ENCODE data around the gene GARRE1. TPM values are rescaled to one million over a fixed set of nuclear protein-coding genes. Genes with fewer than 3 reads are reported as not detected.

GARRE1 gene
- polyA plus RNA-seq, 2 of the 4 experiments (the other 2 are of a cell fraction) = 9.6 to 20.0 TPM

DNA sequence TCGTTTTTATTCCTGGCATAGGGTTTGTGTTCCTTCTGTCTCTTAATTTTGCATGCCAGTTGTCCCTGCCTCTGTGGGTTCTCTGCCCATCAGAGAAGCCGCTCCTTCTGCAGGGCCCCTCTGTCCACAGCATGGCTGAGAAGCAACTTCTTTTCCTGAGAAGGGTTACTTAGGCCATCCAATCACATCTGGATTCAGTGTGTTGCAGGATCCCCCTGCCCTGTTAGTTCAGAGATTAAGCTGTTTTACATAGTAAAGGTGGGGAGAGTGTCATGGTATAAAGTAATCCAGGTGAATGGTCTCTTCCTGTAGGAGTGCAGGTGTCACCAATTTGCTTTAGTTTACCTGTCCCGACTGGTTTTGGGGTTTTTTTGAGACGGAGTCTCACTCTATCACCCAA lies 22.9 kb upstream of the GARRE1 start:
- TF ChIP-seq, protein P1, sequence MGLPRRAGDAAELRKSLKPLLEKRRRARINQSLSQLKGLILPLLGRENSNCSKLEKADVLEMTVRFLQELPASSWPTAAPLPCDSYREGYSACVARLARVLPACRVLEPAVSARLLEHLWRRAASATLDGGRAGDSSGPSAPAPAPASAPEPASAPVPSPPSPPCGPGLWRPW (IDR thresholded peaks at IDR 0.05) = no peak
- TF ChIP-seq ZFP36 (IDR thresholded peaks at IDR 0.05; ENCODE audit: borderline replicate concordance, partially characterized antibody) = no peak
- TF ChIP-seq, protein P2, sequence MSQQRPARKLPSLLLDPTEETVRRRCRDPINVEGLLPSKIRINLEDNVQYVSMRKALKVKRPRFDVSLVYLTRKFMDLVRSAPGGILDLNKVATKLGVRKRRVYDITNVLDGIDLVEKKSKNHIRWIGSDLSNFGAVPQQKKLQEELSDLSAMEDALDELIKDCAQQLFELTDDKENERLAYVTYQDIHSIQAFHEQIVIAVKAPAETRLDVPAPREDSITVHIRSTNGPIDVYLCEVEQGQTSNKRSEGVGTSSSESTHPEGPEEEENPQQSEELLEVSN (IDR thresholded peaks at IDR 0.05; ENCODE audit: borderline replicate concordance, low read depth) = no peak
- no peak for TF ChIP-seq RNF2 (IDR thresholded peaks at IDR 0.05; ENCODE audit: borderline replicate concordance, low read depth)
- TF ChIP-seq BHLHE40 (IDR thresholded peaks at IDR 0.05; ENCODE audit: low read depth, low read length) = no peak
- TF ChIP-seq ZC3H11A (IDR thresholded peaks at IDR 0.05) = no peak
- TF ChIP-seq POLR2AphosphoS2 (conservative IDR thresholded peaks at IDR 0.05; ENCODE audit: low read length) = no peak
- no peak for TF ChIP-seq HOXB13 (CRISPR knock-in tag; IDR thresholded peaks at IDR 0.05; ENCODE audit: low read depth)
- TF ChIP-seq, protein P3, sequence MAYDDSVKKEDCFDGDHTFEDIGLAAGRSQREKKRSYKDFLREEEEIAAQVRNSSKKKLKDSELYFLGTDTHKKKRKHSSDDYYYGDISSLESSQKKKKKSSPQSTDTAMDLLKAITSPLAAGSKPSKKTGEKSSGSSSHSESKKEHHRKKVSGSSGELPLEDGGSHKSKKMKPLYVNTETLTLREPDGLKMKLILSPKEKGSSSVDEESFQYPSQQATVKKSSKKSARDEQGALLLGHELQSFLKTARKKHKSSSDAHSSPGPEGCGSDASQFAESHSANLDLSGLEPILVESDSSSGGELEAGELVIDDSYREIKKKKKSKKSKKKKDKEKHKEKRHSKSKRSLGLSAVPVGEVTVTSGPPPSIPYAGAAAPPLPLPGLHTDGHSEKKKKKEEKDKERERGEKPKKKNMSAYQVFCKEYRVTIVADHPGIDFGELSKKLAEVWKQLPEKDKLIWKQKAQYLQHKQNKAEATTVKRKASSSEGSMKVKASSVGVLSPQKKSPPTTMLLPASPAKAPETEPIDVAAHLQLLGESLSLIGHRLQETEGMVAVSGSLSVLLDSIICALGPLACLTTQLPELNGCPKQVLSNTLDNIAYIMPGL (CRISPR knock-in tag; IDR thresholded peaks at IDR 0.05; ENCODE audit: borderline replicate concordance) = no peak
- no peak for TF ChIP-seq FOSB (CRISPR knock-in tag; IDR thresholded peaks at IDR 0.05)
- no peak for TF ChIP-seq CBX8 (IDR thresholded peaks at IDR 0.05)
- no peak for TF ChIP-seq FOSL2 (IDR thresholded peaks at IDR 0.05)
- TF ChIP-seq FOSL2 (CRISPR knock-in tag; IDR thresholded peaks at IDR 0.05) = no peak
- FAIRE-seq (no peak), DNase-seq (ENCODE audit: low read depth in 1 of 2, low spot score in 1 of 2) (no peak), ATAC-seq (no peak)
- ChIA-PET CTCF (interaction anchor here (0.8 to 12.6 kb wide), 5 partner anchors 8 to 815 kb away, joined by 3 to 173 read pairs (median 4); no protein-coding TSS in a partner anchor), POLR2A (no interaction called here)
- Histone ChIP-seq H3K4me3 (no peak overlapping the region), H3K4me1 (peaks cover 31% of the 10 kb centered on the region), H3K4me2 (no peak overlapping the region), H3K27ac (peak overlapping the region in 1 of 2 experiments; percentile 13; a peak in 1 of 6 replicates), H3K9me3 (no peaks in the 10 kb centered on the region)
- WGBS (ENCODE audit: missing lambda C conversion rate) = 94% methylated on average over 4 of the region's 4 CpGs

DNA sequence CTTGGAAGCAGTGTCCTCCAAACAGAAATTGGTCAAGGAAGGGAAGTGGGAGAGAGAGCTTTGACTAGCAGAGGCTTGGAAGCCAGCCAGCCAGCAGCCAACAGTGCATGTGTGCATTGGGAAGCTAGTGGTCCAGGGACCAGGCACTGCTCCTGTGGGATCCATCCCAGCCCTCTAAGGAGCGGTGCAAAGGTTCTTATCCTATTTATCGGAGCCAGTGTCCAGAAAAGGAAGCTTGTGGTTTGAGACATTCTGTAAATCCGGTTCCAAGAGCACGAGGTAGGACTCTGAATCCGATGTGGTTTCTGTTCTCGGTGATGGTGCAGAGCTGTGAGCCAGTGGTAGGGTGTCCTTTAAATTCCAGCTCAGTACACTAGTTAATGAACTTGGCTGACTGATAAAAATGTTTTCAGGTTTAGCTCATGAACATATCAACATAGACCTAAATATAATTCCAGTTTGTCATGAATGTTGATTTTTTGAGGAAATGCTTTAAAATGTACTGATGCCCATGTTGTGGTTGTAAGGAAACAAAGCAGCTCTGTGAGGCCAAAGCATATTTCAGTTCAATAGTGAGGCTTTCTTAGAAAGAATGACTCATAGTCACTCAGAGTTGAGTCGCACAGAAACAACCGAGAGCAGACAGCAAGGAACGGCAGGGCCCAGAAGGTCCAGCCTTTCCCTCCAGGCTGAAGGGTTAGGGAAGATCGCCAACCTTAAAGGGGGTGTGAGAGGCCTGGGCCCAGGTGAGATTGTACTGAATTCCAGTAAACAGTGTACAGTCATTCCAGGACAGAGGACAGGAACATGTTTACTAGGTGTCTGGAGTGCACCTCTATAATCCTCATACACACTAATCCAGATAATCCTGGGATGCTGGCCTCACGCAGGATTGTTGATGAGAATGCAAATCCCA lies 21.5 kb upstream of the GARRE1 start:
- 56% methylated on average over 11 of the region's 11 CpGs for WGBS (ENCODE audit: missing lambda C conversion rate)
- FAIRE-seq (peak; percentile 93), ATAC-seq (peak; percentile 81 to 91), DNase-seq (ENCODE audit: low read depth in 1 of 2, low spot score in 1 of 2) (peak; percentile 62)
- H3K4me2 ChIP-seq = peak overlapping the region; percentile 42
- no peaks in the 10 kb centered on the region for H3K9me3 ChIP-seq
- POLR2A ChIA-PET = interaction anchor here (0.6 to 1.2 kb wide), 4 partner anchors 15 to 216 kb away, joined by 3 to 9 read pairs (median 6); no protein-coding TSS in a partner anchor
- H3K27ac ChIP-seq = peak overlapping the region; percentile 53 to 68
- TF ChIP-seq RAD21 (conservative IDR thresholded peaks at IDR 0.05 in 1 of 2, IDR thresholded peaks at IDR 0.05 in 1 of 2) (no peak), MYC (IDR thresholded peaks at IDR 0.05; ENCODE audit: borderline replicate concordance, low read length) (no peak), HOXA7 (CRISPR knock-in tag; IDR thresholded peaks at IDR 0.05) (no peak), GATA3 (IDR thresholded peaks at IDR 0.05; ENCODE audit: borderline replicate concordance) (no peak), PHF8 (IDR thresholded peaks at IDR 0.05; ENCODE audit: borderline replicate concordance, low read depth) (no peak), RFX5 (IDR thresholded peaks at IDR 0.05) (no peak), JUNB (IDR thresholded peaks at IDR 0.05) (peak; percentile 64), JUN (IDR thresholded peaks at IDR 0.05) (peak in 1 of 2 experiments; percentile 45; a peak in 2 of 5 replicates), FOXS1 (CRISPR knock-in tag; IDR thresholded peaks at IDR 0.05) (no peak), ZSCAN20 (CRISPR knock-in tag; IDR thresholded peaks at IDR 0.05) (no peak), MAFK (IDR thresholded peaks at IDR 0.05; ENCODE audit: partially characterized antibody) (no peak), HDAC2 (IDR thresholded peaks at IDR 0.05) (no peak), ZNF302 (CRISPR knock-in tag; IDR thresholded peaks at IDR 0.05) (no peak), POLR2AphosphoS2 (conservative IDR thresholded peaks at IDR 0.05; ENCODE audit: low read length) (0 out of 2 replicates have a peak, but pooled peaks have one; percentile 52), FOSL2 (IDR thresholded peaks at IDR 0.05) (peak; percentile 94), FOSL2 (CRISPR knock-in tag; IDR thresholded peaks at IDR 0.05) (peak; percentile 91), SMC3 (IDR thresholded peaks at IDR 0.05) (no peak)
- TF ChIP-seq, protein P4, sequence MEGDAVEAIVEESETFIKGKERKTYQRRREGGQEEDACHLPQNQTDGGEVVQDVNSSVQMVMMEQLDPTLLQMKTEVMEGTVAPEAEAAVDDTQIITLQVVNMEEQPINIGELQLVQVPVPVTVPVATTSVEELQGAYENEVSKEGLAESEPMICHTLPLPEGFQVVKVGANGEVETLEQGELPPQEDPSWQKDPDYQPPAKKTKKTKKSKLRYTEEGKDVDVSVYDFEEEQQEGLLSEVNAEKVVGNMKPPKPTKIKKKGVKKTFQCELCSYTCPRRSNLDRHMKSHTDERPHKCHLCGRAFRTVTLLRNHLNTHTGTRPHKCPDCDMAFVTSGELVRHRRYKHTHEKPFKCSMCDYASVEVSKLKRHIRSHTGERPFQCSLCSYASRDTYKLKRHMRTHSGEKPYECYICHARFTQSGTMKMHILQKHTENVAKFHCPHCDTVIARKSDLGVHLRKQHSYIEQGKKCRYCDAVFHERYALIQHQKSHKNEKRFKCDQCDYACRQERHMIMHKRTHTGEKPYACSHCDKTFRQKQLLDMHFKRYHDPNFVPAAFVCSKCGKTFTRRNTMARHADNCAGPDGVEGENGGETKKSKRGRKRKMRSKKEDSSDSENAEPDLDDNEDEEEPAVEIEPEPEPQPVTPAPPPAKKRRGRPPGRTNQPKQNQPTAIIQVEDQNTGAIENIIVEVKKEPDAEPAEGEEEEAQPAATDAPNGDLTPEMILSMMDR (IDR thresholded peaks at IDR 0.05) = no peak
- TF ChIP-seq, protein P5, sequence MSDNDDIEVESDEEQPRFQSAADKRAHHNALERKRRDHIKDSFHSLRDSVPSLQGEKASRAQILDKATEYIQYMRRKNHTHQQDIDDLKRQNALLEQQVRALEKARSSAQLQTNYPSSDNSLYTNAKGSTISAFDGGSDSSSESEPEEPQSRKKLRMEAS (IDR thresholded peaks at IDR 0.05) = peak; percentile 21; the same call in 1 of the 2 replicates
- CTCF ChIA-PET = interaction anchor here (0.7 to 12.6 kb wide), 9 partner anchors 8 to 438 kb away, joined by 3 to 173 read pairs (median 4); no protein-coding TSS in a partner anchor
- peaks cover 22% of the 10 kb centered on the region for H3K4me1 ChIP-seq
- no peak overlapping the region for H3K4me3 ChIP-seq

Measured in A549 (cell line).